Ecto neural progenitor cell (in vitro differentiated cells): Measurements from ENCODE around the gene SNX20.

Experiments used
- DNase-seq: peaks from one replicate; pipeline ENCODE4 v3.0.0-alpha.2; 2018; ENCODE audit warnings: low spot score

The SNX20 gene

GRCh38 chr16:50657241-50657640 lies 23.9 kb downstream of the SNX20 start:
- DNase-seq, result no peak

GRCh38 chr16:50655558-50656055 lies 25.5 kb downstream of the SNX20 start:
- DNase-seq, result no peak

GRCh38 chr16:50653633-50654519 lies 27.2 kb downstream of the SNX20 start:
- DNase-seq, result no peak

- no peak for DNase-seq
Measured at GRCh38 chr16:50652836-50653425, 28.2 kb downstream of the SNX20 start.

GRCh38 chr16:50651835-50652438 lies 29.2 kb downstream of the SNX20 start:
- DNase-seq, result no peak

GRCh38 chr16:50646345-50646744 lies 34.8 kb downstream of the SNX20 start:
- no peak for DNase-seq

GRCh38 chr16:50645563-50646220 lies 35.4 kb downstream of the SNX20 start:
- DNase-seq, result no peak

GRCh38 chr16:50644729-50645128 lies 36.4 kb downstream of the SNX20 start:
- no peak for DNase-seq

- no peak for DNase-seq
Measured at GRCh38 chr16:50644245-50644644, 36.9 kb downstream of the SNX20 start.

GRCh38 chr16:50643192-50643591 lies 37.9 kb downstream of the SNX20 start:
- no peak for DNase-seq

- no peak for DNase-seq
Measured at GRCh38 chr16:50642349-50642748, 38.8 kb downstream of the SNX20 start.

- no peak for DNase-seq
Measured at GRCh38 chr16:50641818-50642187, 39.3 kb downstream of the SNX20 start.

GRCh38 chr16:50640919-50641817 lies 39.9 kb downstream of the SNX20 start:
- DNase-seq, result no peak

GRCh38 chr16:50640391-50640790 lies 40.7 kb downstream of the SNX20 start:
- DNase-seq, result no peak

- no peak for DNase-seq
Measured at GRCh38 chr16:50638816-50639670, 42.1 kb downstream of the SNX20 start.

GRCh38 chr16:50637716-50638602 lies 43.2 kb downstream of the SNX20 start:
- no peak for DNase-seq

- no peak for DNase-seq
Measured at GRCh38 chr16:50636753-50637374, 44.2 kb downstream of the SNX20 start.

GRCh38 chr16:50635505-50636392 lies 45.4 kb downstream of the SNX20 start:
- no peak for DNase-seq
